ENCODE results near the gene BRMS1L. TPM values are rescaled to one million over a fixed set of nuclear protein-coding genes. Genes with fewer than 3 reads are reported as not detected.
A peak's percentile ranks its signal among the peaks of the same experiment; 100 is the strongest.

Gene BRMS1L
- total RNA-seq, 4 donors from 2014 or later: 1.00 to 4.6 (median 3.7) TPM

DNA sequence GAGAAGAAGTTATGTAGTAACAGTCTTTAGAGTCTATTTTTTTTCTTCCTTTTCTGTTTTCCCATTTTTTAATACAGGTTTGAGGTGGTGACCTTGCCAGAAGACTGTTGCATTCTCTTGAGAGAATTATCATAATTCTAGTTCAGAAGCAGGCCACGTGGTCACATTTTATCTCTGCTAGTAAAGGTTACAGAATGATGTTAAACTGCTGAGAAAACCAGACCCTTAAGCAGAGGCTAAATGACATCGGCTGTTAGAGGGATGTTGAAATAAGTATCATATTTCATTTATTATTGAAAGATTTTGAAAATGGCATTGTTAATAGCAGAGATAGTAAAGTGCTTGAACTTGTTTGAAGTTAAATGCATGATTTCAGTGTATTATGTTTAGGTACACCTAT is 49.2 kb downstream of the BRMS1L start:
- in situ Hi-C loops (cut with MboI; ENCODE audit: low pct_ligation_motif_present in 1 of 4, low pct_unique_long_range_greater_than_20kb in 1 of 4, low sequenced_read_pairs in 3 of 4): loop anchor here in 2 of 4 donors (25.0 kb wide), 2 partner anchors 187 to 487 kb away; no protein-coding TSS in a partner anchor
- TF ChIP-seq, protein P1, sequence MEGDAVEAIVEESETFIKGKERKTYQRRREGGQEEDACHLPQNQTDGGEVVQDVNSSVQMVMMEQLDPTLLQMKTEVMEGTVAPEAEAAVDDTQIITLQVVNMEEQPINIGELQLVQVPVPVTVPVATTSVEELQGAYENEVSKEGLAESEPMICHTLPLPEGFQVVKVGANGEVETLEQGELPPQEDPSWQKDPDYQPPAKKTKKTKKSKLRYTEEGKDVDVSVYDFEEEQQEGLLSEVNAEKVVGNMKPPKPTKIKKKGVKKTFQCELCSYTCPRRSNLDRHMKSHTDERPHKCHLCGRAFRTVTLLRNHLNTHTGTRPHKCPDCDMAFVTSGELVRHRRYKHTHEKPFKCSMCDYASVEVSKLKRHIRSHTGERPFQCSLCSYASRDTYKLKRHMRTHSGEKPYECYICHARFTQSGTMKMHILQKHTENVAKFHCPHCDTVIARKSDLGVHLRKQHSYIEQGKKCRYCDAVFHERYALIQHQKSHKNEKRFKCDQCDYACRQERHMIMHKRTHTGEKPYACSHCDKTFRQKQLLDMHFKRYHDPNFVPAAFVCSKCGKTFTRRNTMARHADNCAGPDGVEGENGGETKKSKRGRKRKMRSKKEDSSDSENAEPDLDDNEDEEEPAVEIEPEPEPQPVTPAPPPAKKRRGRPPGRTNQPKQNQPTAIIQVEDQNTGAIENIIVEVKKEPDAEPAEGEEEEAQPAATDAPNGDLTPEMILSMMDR (IDR thresholded peaks at IDR 0.05): no peak
- no peak for TF ChIP-seq POLR2A (IDR thresholded peaks at IDR 0.05)
- no peak for TF ChIP-seq EP300 (IDR thresholded peaks at IDR 0.05; ENCODE audit: low read depth)
- no peak for TF ChIP-seq POLR2AphosphoS5 (IDR thresholded peaks at IDR 0.05)
- Histone ChIP-seq H3K4me1 (peaks cover 0 to 24% (median 11%) of the 10 kb centered on the region in 4 donors), H3K27ac (no peak overlapping the region), H3K36me3 (no peaks in the 10 kb centered on the region), H3K9me3 (no peaks in the 10 kb centered on the region), H3K27me3 (no peaks in the 10 kb centered on the region), H3K4me3 (no peak overlapping the region)
- 67 to 82% methylated on average over 2 of the region's 2 CpGs for WGBS, 2 donors (ENCODE audit: low coverage in 1 of 2)
- no peak for DNase-seq
- intact Hi-C loops (cut with DNase I; ENCODE audit: low total_unique reads): no loop called here

- H3K27ac ChIP-seq: peak overlapping the region; percentile 41 to 57 (median 48)
- peaks cover 0 to 24% (median 11%) of the 10 kb centered on the region in 4 donors for H3K4me1 ChIP-seq
- no peaks in the 10 kb centered on the region for H3K36me3 ChIP-seq
- no peak for DNase-seq
- no peak overlapping the region for H3K4me3 ChIP-seq
- in situ Hi-C loops (cut with MboI; ENCODE audit: low pct_ligation_motif_present in 1 of 4, low pct_unique_long_range_greater_than_20kb in 1 of 4, low sequenced_read_pairs in 3 of 4): loop anchor here in 2 of 4 donors (25.0 kb wide), 2 partner anchors 185 to 485 kb away; no protein-coding TSS in a partner anchor
- 65 to 79% methylated on average over 3 of the region's 3 CpGs for WGBS, 2 donors (ENCODE audit: low coverage in 1 of 2)
- intact Hi-C loops (cut with DNase I; ENCODE audit: low total_unique reads): no loop called here
- H3K9me3 ChIP-seq: no peaks in the 10 kb centered on the region
- H3K27me3 ChIP-seq: no peaks in the 10 kb centered on the region
- TF ChIP-seq, protein P1 (IDR thresholded peaks at IDR 0.05): no peak
- TF ChIP-seq POLR2A (IDR thresholded peaks at IDR 0.05) (no peak), EP300 (IDR thresholded peaks at IDR 0.05; ENCODE audit: low read depth) (no peak), POLR2AphosphoS5 (IDR thresholded peaks at IDR 0.05) (no peak)
Measured at GRCh38 chr14:35877276-35877675, 51.1 kb downstream of the BRMS1L start.

GRCh38 chr14:35878272-35879150 is 52.4 kb downstream of the BRMS1L start:
- H3K4me1 ChIP-seq: peaks cover 0 to 24% (median 11%) of the 10 kb centered on the region in 4 donors
- no peaks in the 10 kb centered on the region for H3K36me3 ChIP-seq
- intact Hi-C loops (cut with DNase I; ENCODE audit: low total_unique reads): no loop called here
- peak; percentile 37 for DNase-seq
- H3K9me3 ChIP-seq: no peaks in the 10 kb centered on the region
- in situ Hi-C loops (cut with MboI; ENCODE audit: low pct_ligation_motif_present in 1 of 4, low pct_unique_long_range_greater_than_20kb in 1 of 4, low sequenced_read_pairs in 3 of 4): loop anchor here in 2 of 4 donors (25.0 kb wide), 2 partner anchors 184 to 484 kb away; no protein-coding TSS in a partner anchor
- no peaks in the 10 kb centered on the region for H3K27me3 ChIP-seq
- no peak for TF ChIP-seq POLR2AphosphoS5 (IDR thresholded peaks at IDR 0.05)
- no peak for TF ChIP-seq EP300 (IDR thresholded peaks at IDR 0.05; ENCODE audit: low read depth)
- TF ChIP-seq, protein P1 (IDR thresholded peaks at IDR 0.05): no peak
- TF ChIP-seq POLR2A (IDR thresholded peaks at IDR 0.05): no peak
- no peak overlapping the region for H3K4me3 ChIP-seq
- 20 to 33% methylated on average over 5 to 9 of the region's 9 CpGs for WGBS, 2 donors (ENCODE audit: low coverage in 1 of 2)
- peak overlapping the region in 3 of 4 donors; percentile 41 to 57 (median 51) for H3K27ac ChIP-seq

- WGBS, 2 donors (ENCODE audit: low coverage in 1 of 2): 31 to 45% methylated on average over 2 of the region's 2 CpGs
- Histone ChIP-seq H3K36me3 (no peaks in the 10 kb centered on the region), H3K4me1 (peaks cover 0 to 24% (median 11%) of the 10 kb centered on the region in 4 donors), H3K27ac (peak overlapping the region in 2 of 4 donors; percentile 51 to 57), H3K27me3 (no peaks in the 10 kb centered on the region), H3K4me3 (no peak overlapping the region), H3K9me3 (no peaks in the 10 kb centered on the region)
- DNase-seq: no peak
- intact Hi-C loops (cut with DNase I; ENCODE audit: low total_unique reads): no loop called here
- in situ Hi-C loops (cut with MboI; ENCODE audit: low pct_ligation_motif_present in 1 of 4, low pct_unique_long_range_greater_than_20kb in 1 of 4, low sequenced_read_pairs in 3 of 4): loop anchor here in 2 of 4 donors (25.0 kb wide), 2 partner anchors 183 to 483 kb away; no protein-coding TSS in a partner anchor
- no peak for TF ChIP-seq POLR2AphosphoS5 (IDR thresholded peaks at IDR 0.05)
- TF ChIP-seq, protein P1 (IDR thresholded peaks at IDR 0.05): no peak
- TF ChIP-seq POLR2A (IDR thresholded peaks at IDR 0.05): no peak
- TF ChIP-seq EP300 (IDR thresholded peaks at IDR 0.05; ENCODE audit: low read depth): no peak
Measured at GRCh38 chr14:35879151-35879648, 53.1 kb downstream of the BRMS1L start.

Measured in transverse colon (tissue), 4 donors.